Suprapubic skin (tissue), 4 donors: Measurements from ENCODE around the gene PDCD6IP.

Experiments
- EP300 ChIP-seq: sonication (generic); formaldehyde crosslinking; IDR thresholded peaks from one replicate; pipeline ENCODE4 v1.6.1; 2017; ENCODE audit warnings: antibody characterized with exemption
- POLR2A ChIP-seq, 2 donors: fragments of 450-650 bp; IDR thresholded peaks; one replicate each; pipeline ENCODE4 v1.6.1; 2017; ENCODE audit warnings: antibody characterized with exemption in 2 of 2, mild to moderate bottlenecking in 2 of 2, moderate library complexity in 2 of 2
- POLR2AphosphoS5 ChIP-seq, 3 donors: sonication (generic); formaldehyde crosslinking; IDR thresholded peaks; one replicate each; pipeline ENCODE4 v1.6.1; 2017; ENCODE audit warnings: antibody characterized with exemption in 3 of 3
- TF ChIP-seq, protein P1 (sequence below), 2 donors: fragments of 200-600 bp in 1 of 2; fragments of 450-650 bp in 1 of 2; sonication (generic) in 1 of 2; IDR thresholded peaks; one replicate each; pipeline ENCODE4 v1.5.1; 2016 to 2019; ENCODE audit warnings: antibody characterized with exemption in 2 of 2, mild to moderate bottlenecking in 1 of 2, moderate library complexity in 1 of 2

GRCh38 chr3:33858131-33858530, 59.7 kb downstream of the PDCD6IP start:
- TF ChIP-seq, protein P1, sequence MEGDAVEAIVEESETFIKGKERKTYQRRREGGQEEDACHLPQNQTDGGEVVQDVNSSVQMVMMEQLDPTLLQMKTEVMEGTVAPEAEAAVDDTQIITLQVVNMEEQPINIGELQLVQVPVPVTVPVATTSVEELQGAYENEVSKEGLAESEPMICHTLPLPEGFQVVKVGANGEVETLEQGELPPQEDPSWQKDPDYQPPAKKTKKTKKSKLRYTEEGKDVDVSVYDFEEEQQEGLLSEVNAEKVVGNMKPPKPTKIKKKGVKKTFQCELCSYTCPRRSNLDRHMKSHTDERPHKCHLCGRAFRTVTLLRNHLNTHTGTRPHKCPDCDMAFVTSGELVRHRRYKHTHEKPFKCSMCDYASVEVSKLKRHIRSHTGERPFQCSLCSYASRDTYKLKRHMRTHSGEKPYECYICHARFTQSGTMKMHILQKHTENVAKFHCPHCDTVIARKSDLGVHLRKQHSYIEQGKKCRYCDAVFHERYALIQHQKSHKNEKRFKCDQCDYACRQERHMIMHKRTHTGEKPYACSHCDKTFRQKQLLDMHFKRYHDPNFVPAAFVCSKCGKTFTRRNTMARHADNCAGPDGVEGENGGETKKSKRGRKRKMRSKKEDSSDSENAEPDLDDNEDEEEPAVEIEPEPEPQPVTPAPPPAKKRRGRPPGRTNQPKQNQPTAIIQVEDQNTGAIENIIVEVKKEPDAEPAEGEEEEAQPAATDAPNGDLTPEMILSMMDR (IDR thresholded peaks at IDR 0.05), result no peak
- no peak for TF ChIP-seq POLR2A (IDR thresholded peaks at IDR 0.05)
- no peak for TF ChIP-seq POLR2AphosphoS5 (IDR thresholded peaks at IDR 0.05)
- no peak for TF ChIP-seq EP300
